Ovary (tissue), 9 donors: ENCODE data around the gene SCAMP5. TPM values are rescaled to one million over a fixed set of nuclear protein-coding genes. Genes with fewer than 3 reads are reported as not detected.

Experiments
- DNase-seq, 5 donors: peaks; one replicate each; pipeline ENCODE4 v3.0.0-alpha.2; 2019 to 2020
- H3K27ac ChIP-seq, 2 donors: fragments of 200-600 bp; one replicate each; pipeline versions ENCODE4 v1.5.1 to v1.8.0; 2019 to 2022
- H3K27me3 ChIP-seq: fragments of 200-600 bp; one replicate; pipeline ENCODE4 v1.8.0; 2022
- H3K36me3 ChIP-seq: fragments of 200-600 bp; sonication (generic); one replicate; pipeline ENCODE4 v1.5.1; 2019
- H3K4me1 ChIP-seq: one replicate; pipeline ENCODE4 v1.8.1; 2013; ENCODE audit warnings: mild to moderate bottlenecking, moderate library complexity; ENCODE audit not compliant: insufficient read depth
- H3K4me3 ChIP-seq: fragments of 200-600 bp; sonication (generic); one replicate; pipeline ENCODE4 v1.5.1; 2017
- H3K9me3 ChIP-seq, 2 donors: fragments of 200-600 bp in 1 of 2; sonication (generic) in 1 of 2; one replicate each; pipeline versions ENCODE4 v1.5.1 to v1.8.1; 2013 to 2019; ENCODE audit warnings: mild to moderate bottlenecking in 1 of 2, moderate library complexity in 1 of 2
- EP300 ChIP-seq: sonication (generic); formaldehyde crosslinking; IDR thresholded peaks from one replicate; pipeline ENCODE4 v1.6.1; 2017; ENCODE audit warnings: antibody characterized with exemption
- POLR2A ChIP-seq: fragments of 450-650 bp; IDR thresholded peaks from one replicate; pipeline ENCODE4 v1.6.1; 2017; ENCODE audit warnings: antibody characterized with exemption, mild to moderate bottlenecking, moderate library complexity
- WGBS, 3 donors: extraction: QIAGEN DNeasy Blood & Tissue Kit in 1 of 3; methylation state at CpG; one replicate each; pipeline versions ENCODE4 v1.1.5 to v1.1.7; 2013 to 2017; 5-methylcytosine and 5-hydroxymethylcytosine counted together
- intact Hi-C, 4 donors: fragments of 100-400 bp; cut with DNase I; formaldehyde crosslinking; loops; one replicate each; pipeline versions ENCODE4 v1.11.0 to v1.15.1; 2022 to 2023
- polyA plus RNA-seq, 2 donors: library from polyadenylated mRNA; stranded (reverse); fragments of 200-250 nt in 1 of 2; fragments of 350-450 nt in 1 of 2; fragmentation: Illumina TruSeq in 1 of 2; extraction: RNeasy Lipid Tissue Mini Kit (QIAGEN cat#74804) in 1 of 2; gene quantifications; one replicate each; pipeline ENCODE4 v1.2.3, GENCODE V29; 2013 to 2014
- total RNA-seq, 7 donors: library from RNA; depleted of rRNA in 2 of 7; stranded (reverse); fragments of >200 nt in 2 of 7; fragmentation: NEBNext Ultra II Directional in 3 of 7; extraction: Animal tissue kit (Norgen Biotek cat#: 25700) in 3 of 7; gene quantifications; one replicate each; pipeline versions ENCODE4 v1.1.0 to v1.2.4, GENCODE V29; 2016 to 2023
- TF ChIP-seq, protein P1 (sequence below), 3 donors: fragments of 450-650 bp in 2 of 3; fragments of 200-600 bp in 1 of 3; IDR thresholded peaks; one replicate each; pipeline versions ENCODE4 v1.5.1 to v1.8.0; 2016 to 2022; ENCODE audit warnings: antibody characterized with exemption in 3 of 3, mild to moderate bottlenecking in 1 of 3
- donor health status: DM: no; HTN: no; CAD: no; lungs with moderate emphysema.
- donor health status: DM: no; HTN: no; CAD: no.
- donor health status: Bipolar disorder and iron deficiency.
- donor health status: DM: yes; HTN: yes; CAD: no.
- donor health status: DM: no; HTN: no; CAD: no.
- donor health status: DM: yes; HTN: yes; CAD: no.

Gene SCAMP5
- total and polyA plus RNA-seq, 9 donors = 2.6 to 17.8 (median 5.7) TPM

DNA sequence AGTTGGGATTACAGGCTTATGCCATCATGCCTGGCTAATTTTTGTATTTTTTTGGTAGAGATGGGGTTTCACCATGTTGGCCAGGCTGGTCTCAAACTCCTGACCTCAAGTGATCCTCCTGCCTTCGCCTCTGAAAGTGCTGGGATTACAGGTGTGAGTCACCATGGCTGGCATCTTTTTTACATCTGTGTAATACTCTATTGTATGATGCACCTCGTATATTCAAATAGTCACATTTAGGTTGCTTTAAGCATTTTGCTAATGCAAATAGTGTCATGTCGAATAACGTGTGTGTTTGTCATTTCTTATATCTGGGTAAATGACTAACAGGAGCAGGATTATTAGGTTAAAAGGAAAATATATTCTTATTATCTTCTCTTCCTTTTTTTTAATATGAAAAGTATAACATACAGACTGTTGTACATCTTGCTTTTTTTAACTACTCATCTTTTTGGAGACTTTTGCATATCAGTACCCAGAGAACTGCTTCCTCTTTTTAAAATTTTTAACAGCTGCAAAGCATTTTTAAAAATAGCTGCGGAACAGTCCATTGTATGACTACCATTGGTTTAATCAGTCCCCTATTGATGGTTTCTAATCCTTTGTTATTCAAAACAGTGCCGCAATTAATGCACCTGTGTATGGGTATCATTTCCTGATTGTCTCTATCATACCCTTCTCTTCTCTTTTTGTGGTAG lies 13.4 kb downstream of the SCAMP5 start:
- no peak overlapping the region for H3K27ac ChIP-seq
- H3K27me3 ChIP-seq = no peaks in the 10 kb centered on the region
- H3K9me3 ChIP-seq = no peaks in the 10 kb centered on the region
- WGBS, 3 donors = 88 to 91% (median 89%) methylated on average over 6 of the region's 6 CpGs
- no peaks in the 10 kb centered on the region for H3K36me3 ChIP-seq
- DNase-seq = no peak
- no peak overlapping the region for H3K4me3 ChIP-seq
- intact Hi-C loops = no loop called here
- TF ChIP-seq, protein P1, sequence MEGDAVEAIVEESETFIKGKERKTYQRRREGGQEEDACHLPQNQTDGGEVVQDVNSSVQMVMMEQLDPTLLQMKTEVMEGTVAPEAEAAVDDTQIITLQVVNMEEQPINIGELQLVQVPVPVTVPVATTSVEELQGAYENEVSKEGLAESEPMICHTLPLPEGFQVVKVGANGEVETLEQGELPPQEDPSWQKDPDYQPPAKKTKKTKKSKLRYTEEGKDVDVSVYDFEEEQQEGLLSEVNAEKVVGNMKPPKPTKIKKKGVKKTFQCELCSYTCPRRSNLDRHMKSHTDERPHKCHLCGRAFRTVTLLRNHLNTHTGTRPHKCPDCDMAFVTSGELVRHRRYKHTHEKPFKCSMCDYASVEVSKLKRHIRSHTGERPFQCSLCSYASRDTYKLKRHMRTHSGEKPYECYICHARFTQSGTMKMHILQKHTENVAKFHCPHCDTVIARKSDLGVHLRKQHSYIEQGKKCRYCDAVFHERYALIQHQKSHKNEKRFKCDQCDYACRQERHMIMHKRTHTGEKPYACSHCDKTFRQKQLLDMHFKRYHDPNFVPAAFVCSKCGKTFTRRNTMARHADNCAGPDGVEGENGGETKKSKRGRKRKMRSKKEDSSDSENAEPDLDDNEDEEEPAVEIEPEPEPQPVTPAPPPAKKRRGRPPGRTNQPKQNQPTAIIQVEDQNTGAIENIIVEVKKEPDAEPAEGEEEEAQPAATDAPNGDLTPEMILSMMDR (IDR thresholded peaks at IDR 0.05) = no peak
- no peak for TF ChIP-seq EP300
- no peaks in the 10 kb centered on the region for H3K4me1 ChIP-seq

DNA sequence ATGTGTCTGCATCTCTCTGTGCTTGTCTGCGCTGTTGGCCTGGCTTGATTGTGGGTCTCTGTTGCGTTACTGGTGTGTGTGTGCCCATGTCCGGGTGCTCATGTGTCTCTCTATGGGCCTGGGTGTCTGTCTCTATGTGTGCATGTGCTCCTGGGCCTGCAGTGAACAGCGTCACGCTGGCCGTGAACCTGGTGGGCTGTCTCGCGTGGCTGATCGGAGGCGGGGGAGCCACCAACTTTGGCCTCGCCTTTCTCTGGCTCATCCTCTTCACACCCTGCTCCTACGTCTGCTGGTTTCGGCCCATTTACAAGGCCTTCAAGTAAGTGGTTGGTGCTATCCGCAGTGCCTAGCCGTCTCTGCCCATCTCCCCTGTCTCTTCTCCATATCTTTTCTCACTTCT lies 21.1 kb downstream of the SCAMP5 start:
- intact Hi-C loops = no loop called here

DNA sequence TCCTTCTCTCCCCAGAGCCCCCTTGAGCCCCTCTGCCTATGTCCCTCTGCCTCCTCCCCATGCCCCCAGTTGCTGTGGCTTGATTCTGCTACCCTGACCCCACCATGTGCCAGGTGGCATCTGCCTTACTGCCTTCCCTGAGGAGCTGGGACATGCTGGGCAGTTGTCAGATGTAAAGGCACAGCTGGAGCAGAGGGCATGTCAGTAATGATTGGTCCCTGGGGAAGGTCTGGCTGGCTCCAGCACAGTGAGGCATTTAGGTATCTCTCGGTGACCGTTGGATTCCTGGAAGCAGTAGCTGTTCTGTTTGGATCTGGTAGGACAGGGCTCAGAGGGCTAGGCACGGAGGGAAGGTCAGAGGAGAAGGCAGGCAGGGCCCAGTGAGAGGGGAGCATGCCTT lies 24.6 kb downstream of the SCAMP5 start:
- no peaks in the 10 kb centered on the region for H3K4me1 ChIP-seq
- H3K36me3 ChIP-seq = no peaks in the 10 kb centered on the region
- DNase-seq = no peak
- TF ChIP-seq, protein P1 (IDR thresholded peaks at IDR 0.05) = no peak
- TF ChIP-seq POLR2A (no peak), EP300 (no peak)
- H3K9me3 ChIP-seq = no peaks in the 10 kb centered on the region
- no peak overlapping the region for H3K27ac ChIP-seq
- H3K27me3 ChIP-seq = no peaks in the 10 kb centered on the region
- intact Hi-C loops = loop anchor here in 2 of 4 donors (5.0 to 10.0 kb wide), 2 partner anchors 63 to 285 kb away; partner anchors contain the start of gene RPP25 (in 1 of the 2)
- H3K4me3 ChIP-seq = no peak overlapping the region
- 66 to 90% (median 87%) methylated on average over 3 of the region's 3 CpGs for WGBS, 3 donors

More for the DNA sequence above, 21.1 kb downstream of the SCAMP5 start:
- Histone ChIP-seq H3K4me1 (no peaks in the 10 kb centered on the region), H3K27ac (no peak overlapping the region), H3K9me3 (no peaks in the 10 kb centered on the region), H3K36me3 (no peaks in the 10 kb centered on the region), H3K27me3 (no peaks in the 10 kb centered on the region), H3K4me3 (no peak overlapping the region)
- TF ChIP-seq POLR2A (no peak), EP300 (no peak)
- TF ChIP-seq, protein P1 (IDR thresholded peaks at IDR 0.05) = no peak
- DNase-seq = no peak
- 92 to 96% (median 92%) methylated on average over 15 of the region's 15 CpGs for WGBS, 3 donors

DNA sequence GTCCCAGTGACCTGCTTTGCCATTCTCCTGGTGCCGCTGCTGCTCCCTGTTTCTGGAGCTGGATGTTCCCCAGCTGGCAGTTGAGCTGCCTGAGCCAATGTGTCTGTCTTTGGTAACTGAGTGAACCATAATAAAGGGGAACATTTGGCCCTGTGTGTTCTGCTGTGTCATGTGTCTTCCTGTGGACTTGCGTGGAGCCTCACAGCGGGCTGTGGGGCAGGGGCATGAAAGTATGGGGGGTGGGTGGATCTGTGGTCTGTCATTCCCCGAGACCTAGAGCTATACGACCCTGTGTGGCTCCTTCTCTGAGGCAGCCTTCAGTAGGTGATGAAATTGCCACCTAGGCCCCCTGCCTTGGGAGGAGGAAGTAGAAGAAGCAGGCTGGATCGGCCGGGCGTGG lies 26.0 kb downstream of the SCAMP5 start:
- intact Hi-C loops = loop anchor here in 2 of 4 donors (5.0 to 10.0 kb wide), 2 partner anchors 64 to 283 kb away; partner anchors contain the start of gene RPP25 (in 1 of the 2)
- H3K27me3 ChIP-seq = no peaks in the 10 kb centered on the region
- WGBS, 3 donors = 81 to 83% (median 83%) methylated on average over 8 of the region's 8 CpGs

More for the DNA sequence above, 26.0 kb downstream of the SCAMP5 start:
- Histone ChIP-seq H3K36me3 (no peaks in the 10 kb centered on the region), H3K9me3 (no peaks in the 10 kb centered on the region), H3K4me3 (no peak overlapping the region), H3K4me1 (no peaks in the 10 kb centered on the region), H3K27ac (no peak overlapping the region)
- no peak for DNase-seq
- TF ChIP-seq EP300 (no peak), POLR2A (no peak)
- TF ChIP-seq, protein P1 (IDR thresholded peaks at IDR 0.05) = no peak
